Ishikawa (cell line): ENCODE measurements around the gene CARS1.
A peak's percentile ranks its signal among the peaks of the same experiment; 100 is the strongest.

Experiments
- CEBPB ChIP-seq: IDR thresholded peaks from 2 replicates; pipeline ENCODE4 v1.6.1; 2012
- CREB1 ChIP-seq: IDR thresholded peaks from 2 replicates; pipeline ENCODE4 v1.6.1; 2012; ENCODE audit warnings: low read depth
- EGR1 ChIP-seq: IDR thresholded peaks from 2 replicates; pipeline ENCODE4 v1.6.1; 2012
- EP300 ChIP-seq: IDR thresholded peaks from 2 replicates; pipeline ENCODE4 v1.6.1; 2012; ENCODE audit warnings: borderline replicate concordance
- FOXM1 ChIP-seq: IDR thresholded peaks from 2 replicates; pipeline ENCODE4 v1.6.1; 2012; ENCODE audit warnings: low read depth, borderline replicate concordance
- NFIC ChIP-seq: IDR thresholded peaks from 2 replicates; pipeline ENCODE4 v1.6.1; 2012
- RAD21 ChIP-seq: IDR thresholded peaks from 2 replicates; pipeline ENCODE4 v1.6.1; 2012; ENCODE audit warnings: low read depth
- TAF1 ChIP-seq: IDR thresholded peaks from 2 replicates; pipeline ENCODE4 v1.6.1; 2012; ENCODE audit warnings: low read depth, mild to moderate bottlenecking
- TCF12 ChIP-seq: IDR thresholded peaks from 2 replicates; pipeline ENCODE4 v1.6.1; 2012; ENCODE audit warnings: low read depth
- TEAD4 ChIP-seq: IDR thresholded peaks from 2 replicates; pipeline ENCODE4 v1.6.1; 2012
- YY1 ChIP-seq: IDR thresholded peaks from 2 replicates; pipeline ENCODE4 v1.6.1; 2012; ENCODE audit warnings: low read depth
- ZBTB7A ChIP-seq: IDR thresholded peaks from 2 replicates; pipeline ENCODE4 v1.6.1; 2012; ENCODE audit warnings: low read depth
- TF ChIP-seq, protein P1 (sequence below): IDR thresholded peaks from 2 replicates; pipeline ENCODE4 v1.6.1; 2012; ENCODE audit warnings: low read depth, mild to moderate bottlenecking
- TF ChIP-seq, protein P2 (sequence below): IDR thresholded peaks from 2 replicates; pipeline ENCODE4 v1.6.1; 2012
- TF ChIP-seq, protein P3 (sequence below): IDR thresholded peaks from 2 replicates; pipeline ENCODE4 v1.6.1; 2012

CARS1 gene

GRCh38 chr11:3057069-3057963 is at the start of gene CARS1:
TSS of gene CARS1 (minus strand) at chr11:3057423. CDS start at chr11:3057367, 56 bp downstream.
- TF ChIP-seq CREB1 (0 out of 2 replicates have a peak, but pooled peaks have one; percentile 33), YY1 (peak; percentile 82), EGR1 (peak; percentile 58), ZBTB7A (no peak), TEAD4 (peak; percentile 57; the same call in 1 of the 2 replicates), CEBPB (peak; percentile 89), EP300 (peak; percentile 50), FOXM1 (no peak), TAF1 (peak; percentile 95), RAD21 (no peak; the same call in 1 of the 2 replicates), TCF12 (peak; percentile 76), NFIC (no peak)
- TF ChIP-seq, protein P1, sequence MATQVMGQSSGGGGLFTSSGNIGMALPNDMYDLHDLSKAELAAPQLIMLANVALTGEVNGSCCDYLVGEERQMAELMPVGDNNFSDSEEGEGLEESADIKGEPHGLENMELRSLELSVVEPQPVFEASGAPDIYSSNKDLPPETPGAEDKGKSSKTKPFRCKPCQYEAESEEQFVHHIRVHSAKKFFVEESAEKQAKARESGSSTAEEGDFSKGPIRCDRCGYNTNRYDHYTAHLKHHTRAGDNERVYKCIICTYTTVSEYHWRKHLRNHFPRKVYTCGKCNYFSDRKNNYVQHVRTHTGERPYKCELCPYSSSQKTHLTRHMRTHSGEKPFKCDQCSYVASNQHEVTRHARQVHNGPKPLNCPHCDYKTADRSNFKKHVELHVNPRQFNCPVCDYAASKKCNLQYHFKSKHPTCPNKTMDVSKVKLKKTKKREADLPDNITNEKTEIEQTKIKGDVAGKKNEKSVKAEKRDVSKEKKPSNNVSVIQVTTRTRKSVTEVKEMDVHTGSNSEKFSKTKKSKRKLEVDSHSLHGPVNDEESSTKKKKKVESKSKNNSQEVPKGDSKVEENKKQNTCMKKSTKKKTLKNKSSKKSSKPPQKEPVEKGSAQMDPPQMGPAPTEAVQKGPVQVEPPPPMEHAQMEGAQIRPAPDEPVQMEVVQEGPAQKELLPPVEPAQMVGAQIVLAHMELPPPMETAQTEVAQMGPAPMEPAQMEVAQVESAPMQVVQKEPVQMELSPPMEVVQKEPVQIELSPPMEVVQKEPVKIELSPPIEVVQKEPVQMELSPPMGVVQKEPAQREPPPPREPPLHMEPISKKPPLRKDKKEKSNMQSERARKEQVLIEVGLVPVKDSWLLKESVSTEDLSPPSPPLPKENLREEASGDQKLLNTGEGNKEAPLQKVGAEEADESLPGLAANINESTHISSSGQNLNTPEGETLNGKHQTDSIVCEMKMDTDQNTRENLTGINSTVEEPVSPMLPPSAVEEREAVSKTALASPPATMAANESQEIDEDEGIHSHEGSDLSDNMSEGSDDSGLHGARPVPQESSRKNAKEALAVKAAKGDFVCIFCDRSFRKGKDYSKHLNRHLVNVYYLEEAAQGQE, result no peak
- TF ChIP-seq, protein P2, sequence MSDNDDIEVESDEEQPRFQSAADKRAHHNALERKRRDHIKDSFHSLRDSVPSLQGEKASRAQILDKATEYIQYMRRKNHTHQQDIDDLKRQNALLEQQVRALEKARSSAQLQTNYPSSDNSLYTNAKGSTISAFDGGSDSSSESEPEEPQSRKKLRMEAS, result peak; percentile 90
- TF ChIP-seq, protein P3, sequence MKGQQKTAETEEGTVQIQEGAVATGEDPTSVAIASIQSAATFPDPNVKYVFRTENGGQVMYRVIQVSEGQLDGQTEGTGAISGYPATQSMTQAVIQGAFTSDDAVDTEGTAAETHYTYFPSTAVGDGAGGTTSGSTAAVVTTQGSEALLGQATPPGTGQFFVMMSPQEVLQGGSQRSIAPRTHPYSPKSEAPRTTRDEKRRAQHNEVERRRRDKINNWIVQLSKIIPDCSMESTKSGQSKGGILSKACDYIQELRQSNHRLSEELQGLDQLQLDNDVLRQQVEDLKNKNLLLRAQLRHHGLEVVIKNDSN, result peak; percentile 38

DNA sequence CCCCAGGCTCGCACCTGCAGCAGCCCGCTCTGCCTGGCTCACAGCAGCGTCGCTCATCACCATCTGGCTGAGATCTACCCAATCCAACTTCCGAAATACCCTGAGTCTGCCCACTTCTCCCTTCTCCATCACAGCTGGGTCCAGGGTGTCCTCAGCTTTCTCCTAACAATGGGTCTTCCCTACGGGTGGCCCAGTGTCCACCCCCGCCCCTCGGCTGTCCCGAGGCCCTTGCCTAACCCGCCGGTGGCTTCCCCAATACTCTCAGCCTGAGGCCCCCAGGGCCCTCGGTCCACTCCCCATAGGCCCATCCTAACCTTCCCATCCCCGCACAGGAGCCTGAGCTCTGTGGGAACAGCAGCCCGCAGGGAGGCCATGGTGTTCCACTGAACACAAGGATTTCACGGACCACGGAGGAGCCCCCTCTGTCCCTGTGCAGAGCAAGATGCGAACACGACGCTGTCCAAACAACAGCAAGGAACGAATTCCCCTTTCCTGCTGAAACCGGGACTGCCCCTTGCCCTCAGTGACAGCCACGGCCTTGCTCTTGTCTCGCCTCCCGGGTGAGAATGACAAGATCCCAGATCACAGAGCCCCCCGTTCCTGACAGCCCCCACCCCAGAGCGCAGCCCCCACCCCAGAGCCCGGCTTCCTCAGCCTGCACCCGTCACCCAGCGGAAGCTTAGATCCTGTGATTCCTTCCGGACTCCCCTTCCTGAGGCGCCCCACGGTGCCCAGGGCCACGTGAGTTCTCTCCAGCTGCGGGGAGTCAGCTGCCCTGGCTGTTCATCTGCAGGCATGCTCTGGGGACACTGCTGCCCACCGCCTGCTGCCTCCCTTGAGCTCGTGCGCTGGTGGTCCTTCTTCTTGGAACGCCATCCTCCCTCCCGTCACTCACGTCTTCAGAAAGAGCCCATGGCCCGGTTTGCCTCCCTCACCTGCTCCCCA is 48.8 kb upstream of the CARS1 start:
- TF ChIP-seq ZBTB7A, result no peak
- TF ChIP-seq CEBPB, result no peak
- no peak for TF ChIP-seq TAF1
- no peak for TF ChIP-seq EP300
- TF ChIP-seq TCF12, result no peak
- no peak for TF ChIP-seq EGR1
- no peak for TF ChIP-seq YY1
- TF ChIP-seq FOXM1, result no peak
- TF ChIP-seq, protein P3, result no peak
- TF ChIP-seq TEAD4, result no peak

GRCh38 chr11:3104961-3105790 is 48.0 kb upstream of the CARS1 start:
- TF ChIP-seq ZBTB7A, result no peak
- TF ChIP-seq, protein P3, result no peak
- no peak for TF ChIP-seq NFIC
- TF ChIP-seq YY1, result no peak
- no peak for TF ChIP-seq TEAD4
- TF ChIP-seq, protein P2, result no peak
- no peak for TF ChIP-seq FOXM1
- TF ChIP-seq TCF12, result no peak
- TF ChIP-seq EGR1, result no peak
- TF ChIP-seq RAD21, result no peak
- TF ChIP-seq, protein P1, result no peak
- TF ChIP-seq CREB1, result no peak
- TF ChIP-seq TAF1, result no peak
- TF ChIP-seq EP300, result no peak
- TF ChIP-seq CEBPB, result no peak
